ENCODE measurements around the gene UBE4A. TPM values are rescaled to one million over a fixed set of nuclear protein-coding genes. Genes with fewer than 3 reads are reported as not detected.

The UBE4A gene
- total and polyA plus RNA-seq, 8 donors, result 40.3 to 47.7 (median 44.0) TPM

DNA sequence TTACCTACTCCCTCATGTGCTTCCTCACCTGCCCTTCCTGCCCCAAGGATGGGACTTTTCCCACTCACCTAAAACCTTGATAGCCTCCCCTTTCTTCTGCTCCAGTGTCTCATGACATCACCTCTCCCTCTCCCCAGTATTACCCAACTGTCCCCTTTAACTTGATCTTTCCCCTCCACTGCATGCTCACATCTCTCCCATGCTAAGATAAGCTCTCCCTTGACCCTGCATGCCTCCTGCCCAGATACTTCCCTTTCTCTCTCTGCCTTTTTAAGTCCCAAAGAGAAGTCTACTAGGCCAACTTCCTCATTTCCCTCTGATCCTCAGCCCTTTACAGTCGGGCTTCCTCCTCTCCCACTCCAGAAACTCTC is 40.1 kb upstream of the UBE4A start:
- ATAC-seq (peak; percentile 39), DNase-seq (no peak)
- Histone ChIP-seq H3K36me3 (no peaks in the 10 kb centered on the region), H3K27ac (peak overlapping the region; percentile 39 to 59), H3K4me1 (peaks cover 33 to 65% of the 10 kb centered on the region in 2 donors), H3K27me3 (peaks cover 0 to 4% of the 10 kb centered on the region in 2 donors), H3K4me3 (no peak overlapping the region), H3K9me3 (no peaks in the 10 kb centered on the region)
- TF ChIP-seq, protein P1, sequence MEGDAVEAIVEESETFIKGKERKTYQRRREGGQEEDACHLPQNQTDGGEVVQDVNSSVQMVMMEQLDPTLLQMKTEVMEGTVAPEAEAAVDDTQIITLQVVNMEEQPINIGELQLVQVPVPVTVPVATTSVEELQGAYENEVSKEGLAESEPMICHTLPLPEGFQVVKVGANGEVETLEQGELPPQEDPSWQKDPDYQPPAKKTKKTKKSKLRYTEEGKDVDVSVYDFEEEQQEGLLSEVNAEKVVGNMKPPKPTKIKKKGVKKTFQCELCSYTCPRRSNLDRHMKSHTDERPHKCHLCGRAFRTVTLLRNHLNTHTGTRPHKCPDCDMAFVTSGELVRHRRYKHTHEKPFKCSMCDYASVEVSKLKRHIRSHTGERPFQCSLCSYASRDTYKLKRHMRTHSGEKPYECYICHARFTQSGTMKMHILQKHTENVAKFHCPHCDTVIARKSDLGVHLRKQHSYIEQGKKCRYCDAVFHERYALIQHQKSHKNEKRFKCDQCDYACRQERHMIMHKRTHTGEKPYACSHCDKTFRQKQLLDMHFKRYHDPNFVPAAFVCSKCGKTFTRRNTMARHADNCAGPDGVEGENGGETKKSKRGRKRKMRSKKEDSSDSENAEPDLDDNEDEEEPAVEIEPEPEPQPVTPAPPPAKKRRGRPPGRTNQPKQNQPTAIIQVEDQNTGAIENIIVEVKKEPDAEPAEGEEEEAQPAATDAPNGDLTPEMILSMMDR (IDR thresholded peaks at IDR 0.05), result no peak
- intact Hi-C loops (cut with DNase I), result no loop called here

DNA sequence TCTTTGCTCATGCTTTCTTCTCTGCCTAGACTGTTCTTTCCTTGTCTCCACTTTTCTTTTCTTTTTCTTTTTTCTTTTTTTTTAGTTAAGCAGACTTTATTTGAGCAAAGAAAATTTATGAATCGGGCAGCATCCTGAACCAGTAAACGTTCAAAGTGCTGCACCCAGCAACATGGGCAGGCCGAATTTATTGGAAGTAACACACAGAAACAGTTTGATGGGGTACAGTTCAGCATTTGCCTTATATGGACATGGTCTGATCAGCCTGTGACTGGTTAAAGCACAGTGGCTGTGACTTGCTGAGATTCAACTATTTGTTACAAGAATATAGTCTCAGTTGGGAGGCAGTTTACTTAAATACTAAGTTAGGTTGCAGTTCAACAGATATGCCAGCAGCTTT is 38.9 kb upstream of the UBE4A start:
- ATAC-seq, result no peak
- intact Hi-C loops (cut with DNase I), result no loop called here
- peaks cover 27 to 59% of the 10 kb centered on the region in 2 donors for H3K4me1 ChIP-seq

DNA sequence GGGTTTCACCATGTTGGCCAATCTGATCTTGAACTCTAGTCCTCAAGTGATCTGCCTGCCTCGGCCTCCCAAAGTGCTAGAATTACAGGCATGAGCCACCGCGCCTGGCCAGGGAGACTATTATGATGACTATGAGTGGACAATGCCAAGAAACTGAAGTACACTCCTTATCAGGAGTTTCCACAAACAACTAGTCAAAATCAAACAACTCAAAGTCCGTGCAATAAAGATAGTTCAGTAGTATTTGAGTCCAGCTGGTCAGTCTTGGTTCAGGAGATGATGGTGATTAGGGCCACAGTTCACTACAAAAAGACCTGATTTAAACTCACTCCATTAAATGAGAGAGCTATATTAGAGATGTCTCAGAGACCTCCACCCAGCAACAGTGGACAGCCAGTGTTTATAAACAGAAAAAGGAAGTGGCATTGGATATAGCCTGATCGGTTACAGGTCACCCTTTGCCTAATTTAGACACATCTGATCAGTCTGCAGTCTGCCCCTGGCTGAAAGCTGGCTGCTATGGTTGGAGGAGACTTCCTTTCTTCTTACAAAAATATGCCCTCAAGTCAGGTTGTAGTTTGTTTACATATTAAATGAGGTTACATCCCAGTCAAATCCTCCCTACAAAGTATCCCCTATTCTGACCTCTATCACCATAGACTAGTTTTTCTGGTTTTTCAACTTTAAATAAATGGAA is 37.9 kb upstream of the UBE4A start:
- H3K27ac ChIP-seq, result no peak overlapping the region
- ATAC-seq (peak; percentile 7), DNase-seq (no peak)
- H3K36me3 ChIP-seq, result no peaks in the 10 kb centered on the region
- intact Hi-C loops (cut with DNase I), result no loop called here
- peaks cover 18 to 49% of the 10 kb centered on the region in 2 donors for H3K4me1 ChIP-seq
- H3K9me3 ChIP-seq, result no peaks in the 10 kb centered on the region
- H3K27me3 ChIP-seq, result no peaks in the 10 kb centered on the region
- no peak overlapping the region for H3K4me3 ChIP-seq
- TF ChIP-seq, protein P1 (IDR thresholded peaks at IDR 0.05), result no peak

More for the DNA sequence above, 38.9 kb upstream of the UBE4A start:
- no peaks in the 10 kb centered on the region for H3K36me3 ChIP-seq
- H3K27me3 ChIP-seq, result no peaks in the 10 kb centered on the region
- DNase-seq, result no peak
- H3K4me3 ChIP-seq, result no peak overlapping the region
- H3K9me3 ChIP-seq, result no peaks in the 10 kb centered on the region
- H3K27ac ChIP-seq, result no peak overlapping the region
- TF ChIP-seq, protein P1 (IDR thresholded peaks at IDR 0.05), result no peak

DNA sequence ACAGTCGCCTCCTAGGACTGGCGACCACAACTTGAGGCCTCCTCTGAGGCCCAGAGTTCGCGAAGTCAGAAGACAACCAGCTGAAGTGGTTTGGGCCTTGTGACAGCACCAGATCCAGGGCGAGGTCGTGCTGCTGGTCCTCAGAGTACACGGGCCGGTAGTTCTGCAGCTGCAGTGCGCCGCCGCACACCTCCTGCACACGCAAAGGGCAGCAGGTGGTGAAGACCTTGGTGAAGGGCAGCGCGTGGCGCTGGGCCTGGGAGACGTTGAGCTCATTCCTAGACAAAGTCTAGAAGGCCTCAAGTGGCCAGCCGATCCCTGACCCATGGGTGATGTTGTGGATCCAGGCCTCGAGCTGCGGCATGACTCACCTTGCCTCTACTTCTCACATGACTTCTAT is 36.7 kb upstream of the UBE4A start:
- H3K9me3 ChIP-seq, result no peaks in the 10 kb centered on the region
- H3K4me3 ChIP-seq, result no peak overlapping the region
- H3K4me1 ChIP-seq, result peaks cover 12 to 37% of the 10 kb centered on the region in 2 donors
- intact Hi-C loops (cut with DNase I), result no loop called here
- TF ChIP-seq, protein P1 (IDR thresholded peaks at IDR 0.05), result no peak
- no peak for ATAC-seq
- no peaks in the 10 kb centered on the region for H3K27me3 ChIP-seq
- no peak for DNase-seq
- H3K27ac ChIP-seq, result no peak overlapping the region
- H3K36me3 ChIP-seq, result no peaks in the 10 kb centered on the region

DNA sequence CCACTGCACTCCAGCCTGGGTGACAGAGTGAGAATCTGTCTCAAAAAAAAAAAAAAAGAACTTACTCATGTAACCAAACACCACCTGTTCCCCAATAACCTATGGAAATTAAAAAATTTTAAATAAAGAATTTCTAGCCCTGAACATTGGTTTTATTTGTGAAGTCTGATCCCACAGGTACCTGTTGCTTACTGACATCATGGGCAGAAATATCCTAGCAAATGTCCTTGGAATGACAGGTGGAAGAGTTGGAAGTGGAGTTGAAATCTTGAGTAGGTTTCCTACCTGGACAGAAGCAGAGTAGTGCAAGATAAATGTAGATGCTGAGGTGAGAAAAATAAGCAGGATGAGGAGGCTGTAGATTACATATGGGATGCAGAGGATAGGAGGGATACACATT is 34.1 kb upstream of the UBE4A start:
- H3K27ac ChIP-seq, result no peak overlapping the region
- no peak for ATAC-seq
- no peaks in the 10 kb centered on the region for H3K9me3 ChIP-seq
- intact Hi-C loops (cut with DNase I), result no loop called here
- H3K27me3 ChIP-seq, result no peaks in the 10 kb centered on the region
- H3K4me3 ChIP-seq, result no peak overlapping the region
- DNase-seq, result no peak
- H3K4me1 ChIP-seq, result peaks cover 0 to 11% of the 10 kb centered on the region in 2 donors
- no peaks in the 10 kb centered on the region for H3K36me3 ChIP-seq
- TF ChIP-seq, protein P1 (IDR thresholded peaks at IDR 0.05), result no peak

All from left lung (tissue), 10 donors.